ENCODE measurements around the gene KIRREL1.

The KIRREL1 gene

DNA sequence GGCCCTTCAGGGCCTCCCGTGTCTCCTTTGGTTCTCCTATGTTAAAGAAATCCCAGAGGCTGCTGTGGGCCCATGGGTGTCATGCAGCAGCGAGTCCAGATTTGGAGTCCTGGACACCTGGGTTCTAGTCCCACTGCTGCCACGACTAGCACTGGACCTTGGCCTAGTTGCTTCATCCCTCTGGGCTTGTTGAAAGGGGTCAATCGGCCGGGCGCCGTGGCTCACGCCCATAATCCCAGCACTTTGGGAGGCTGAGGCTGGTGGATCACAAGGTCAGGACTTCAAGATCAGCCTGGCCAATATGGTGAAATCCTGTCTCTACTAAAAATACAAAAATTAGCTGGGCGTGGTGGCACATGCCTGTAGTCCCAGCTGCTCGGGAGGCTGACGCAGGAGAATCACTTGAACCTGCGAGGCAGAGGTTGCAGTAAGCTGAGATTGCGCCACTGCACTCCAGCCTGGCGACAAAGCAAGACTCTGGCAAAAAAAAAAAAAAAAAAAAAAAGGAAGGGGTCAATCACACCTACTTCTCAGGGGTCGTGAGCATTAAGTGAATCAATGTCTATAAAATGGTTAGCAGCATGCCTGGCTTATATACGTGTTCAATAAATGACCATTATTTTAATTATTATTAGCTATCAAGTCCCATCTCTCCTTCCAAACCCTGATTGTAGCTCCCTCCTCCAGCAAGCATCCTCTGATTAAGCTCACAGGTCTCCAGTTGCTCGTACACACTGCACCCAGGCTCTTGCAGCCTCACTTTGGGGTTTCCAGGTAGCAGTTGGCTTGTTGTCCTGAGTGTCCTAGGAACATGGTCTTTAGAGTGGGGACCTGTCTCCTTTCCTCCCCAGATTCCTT, 43.8 kb downstream of the KIRREL1 start:
- DNase-seq = no peak

- DNase-seq = no peak
Measured at GRCh38 chr1:158037866-158038359, 44.5 kb downstream of the KIRREL1 start.

- no peak for DNase-seq
Measured at GRCh38 chr1:158038793-158039192, 45.3 kb downstream of the KIRREL1 start.

DNA sequence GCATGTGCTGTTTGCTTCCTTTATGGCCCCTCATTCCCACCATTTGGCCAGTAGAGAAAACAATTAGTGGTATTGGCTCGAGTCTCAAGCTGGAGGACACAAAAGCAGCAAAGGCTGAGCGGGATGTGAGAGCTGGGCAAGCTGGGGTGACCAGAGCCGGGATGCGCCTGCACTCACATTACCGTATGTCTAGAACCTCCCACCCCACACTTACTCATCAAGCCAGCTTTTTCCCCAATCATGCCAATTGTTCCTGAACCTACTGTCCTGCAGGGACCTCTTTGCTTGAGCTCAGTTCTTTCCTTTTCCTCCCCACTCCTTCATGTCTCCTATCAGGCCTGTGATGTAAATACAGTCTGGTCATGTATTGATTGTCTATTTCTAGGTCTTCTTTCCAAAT, 45.9 kb downstream of the KIRREL1 start:
- DNase-seq = no peak

DNA sequence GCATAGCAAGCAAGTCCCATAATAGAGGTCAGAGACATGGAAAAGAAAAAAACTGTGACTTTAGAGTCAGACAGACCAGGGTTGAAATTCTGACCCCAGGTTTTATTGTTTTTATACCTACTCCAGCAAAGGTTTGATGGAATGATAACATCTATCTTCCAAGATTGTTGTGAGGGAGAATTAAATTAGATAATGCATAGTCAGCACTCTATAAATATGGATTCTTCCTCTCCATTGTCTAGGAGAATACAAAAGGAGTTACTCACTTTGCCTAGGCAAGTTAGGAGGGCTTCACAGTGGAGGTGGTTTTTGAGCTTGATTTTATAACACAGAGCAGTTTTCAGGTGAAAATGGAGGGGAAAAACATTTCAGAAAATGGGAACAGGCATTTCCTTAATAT, 46.9 kb downstream of the KIRREL1 start:
- DNase-seq = no peak

DNA sequence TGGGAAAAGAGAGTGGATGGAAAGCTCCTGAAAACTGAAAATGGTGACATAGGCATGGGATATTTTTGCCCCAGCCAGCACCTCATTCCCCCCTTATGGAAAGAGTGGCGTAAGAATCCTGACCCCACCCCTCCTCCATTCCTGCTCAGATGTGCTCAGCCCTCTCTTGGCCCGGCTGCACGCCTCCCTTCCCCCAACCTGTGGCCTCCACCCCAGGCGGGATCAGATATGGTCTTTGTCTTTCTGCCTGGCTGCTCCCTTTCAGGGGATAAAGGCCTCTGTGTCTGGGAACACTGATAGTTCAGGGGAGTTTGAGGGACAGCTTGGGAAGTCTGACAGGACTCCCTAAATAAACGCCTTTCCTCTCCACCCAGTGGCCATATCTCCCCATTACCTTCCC, 49.8 kb downstream of the KIRREL1 start:
- no peak for DNase-seq

DNA sequence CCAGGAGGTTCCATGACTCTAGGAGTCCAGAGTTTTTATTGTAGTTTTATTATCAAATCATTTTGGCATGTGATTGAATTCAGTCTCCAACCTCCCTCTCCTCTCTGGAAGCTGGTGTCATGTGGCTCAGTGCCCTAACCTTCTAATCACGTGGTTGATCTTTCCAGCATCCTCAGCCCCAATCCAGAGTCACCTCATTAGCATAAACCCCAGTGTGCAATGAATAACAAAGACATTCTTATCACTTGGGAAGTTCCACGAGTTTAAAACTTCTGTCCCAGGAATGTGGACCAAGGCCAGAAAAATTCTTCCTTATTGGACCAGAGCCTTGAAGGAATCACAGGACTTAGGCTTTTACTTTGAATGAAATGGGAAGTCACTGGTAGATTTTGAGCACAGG, 52.2 kb downstream of the KIRREL1 start:
- DNase-seq = no peak

GRCh38 chr1:158046715-158047510, 53.5 kb downstream of the KIRREL1 start:
- DNase-seq = no peak

GRCh38 chr1:158048371-158049067, 55.1 kb downstream of the KIRREL1 start:
- DNase-seq = no peak

DNA sequence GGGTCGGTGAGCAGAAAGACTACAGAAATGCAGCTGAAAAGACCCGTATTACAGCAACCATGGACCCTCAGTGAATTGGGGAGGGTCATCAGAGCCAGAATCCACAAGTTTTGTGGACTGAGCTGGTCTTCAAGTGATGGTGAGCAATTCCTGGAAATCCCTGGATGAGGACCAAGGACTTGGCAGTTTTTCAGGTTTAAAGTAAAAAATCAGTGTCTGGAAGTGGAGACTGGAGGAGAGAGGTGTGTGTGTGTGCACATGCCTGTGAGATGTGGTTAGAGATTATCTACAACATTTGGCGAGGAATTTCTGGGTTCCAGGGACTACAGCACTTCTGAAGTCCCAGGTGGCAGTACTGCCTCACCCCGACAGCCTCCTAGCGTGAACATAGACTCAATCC, 56.4 kb downstream of the KIRREL1 start:
- no peak for DNase-seq

DNA sequence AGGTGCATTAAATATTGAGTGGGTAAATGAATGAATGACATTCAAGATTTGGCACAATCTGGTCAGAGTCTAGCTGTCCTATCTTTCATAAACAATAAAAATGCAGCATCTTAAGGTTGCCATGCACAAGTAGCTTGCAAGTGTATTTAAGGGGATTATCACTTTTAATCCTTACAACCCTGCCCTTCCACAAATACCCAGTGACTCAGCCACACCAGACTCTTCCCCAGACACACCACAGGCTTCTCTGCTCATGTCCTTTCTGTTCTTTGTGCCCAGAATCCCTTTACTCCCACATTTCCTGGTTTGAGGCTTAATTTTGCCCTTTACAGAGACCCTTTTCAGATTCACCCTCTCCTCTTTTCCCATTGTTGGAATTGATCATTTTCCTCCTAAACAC, 59.8 kb downstream of the KIRREL1 start:
- no peak for DNase-seq

DNA sequence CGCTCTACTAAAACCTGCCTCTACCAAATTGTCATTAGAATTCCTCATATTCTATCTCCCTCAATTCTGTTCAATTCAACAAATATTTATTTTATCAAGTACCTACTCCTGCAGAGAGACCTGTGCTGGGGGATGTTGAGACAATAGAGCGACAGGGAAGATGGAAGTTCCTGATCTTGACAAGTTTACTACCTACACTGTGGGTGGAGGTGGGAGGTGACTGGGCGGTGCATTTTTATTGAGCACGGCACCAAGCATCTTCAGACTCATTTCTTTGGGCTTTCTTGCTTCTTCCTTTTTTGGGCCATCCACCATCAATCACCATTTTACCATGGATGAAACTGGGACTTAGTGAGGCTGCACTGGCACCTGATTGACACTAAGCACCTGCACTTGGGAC, 61.3 kb downstream of the KIRREL1 start:
- no peak for DNase-seq

DNA sequence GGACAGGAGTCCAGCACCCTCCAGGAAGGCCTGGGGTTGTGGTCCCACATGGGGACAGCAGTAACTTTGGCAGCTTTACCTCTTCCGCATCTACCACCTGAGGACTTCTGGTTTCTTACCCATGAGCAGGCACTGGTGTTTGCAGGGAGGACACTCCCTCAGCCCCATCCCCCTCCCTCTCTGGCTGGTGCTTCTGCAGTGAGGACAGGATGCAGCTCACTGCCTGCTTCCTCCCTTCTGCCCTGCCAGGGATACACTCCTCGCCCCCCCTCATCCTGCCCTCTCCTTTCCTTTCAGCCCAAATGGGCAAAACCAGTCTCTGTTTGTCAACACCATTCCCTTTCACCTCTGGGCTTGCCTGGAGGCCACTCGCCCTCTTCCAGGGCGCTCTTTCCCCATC, 62.4 kb downstream of the KIRREL1 start:
- no peak for DNase-seq

DNA sequence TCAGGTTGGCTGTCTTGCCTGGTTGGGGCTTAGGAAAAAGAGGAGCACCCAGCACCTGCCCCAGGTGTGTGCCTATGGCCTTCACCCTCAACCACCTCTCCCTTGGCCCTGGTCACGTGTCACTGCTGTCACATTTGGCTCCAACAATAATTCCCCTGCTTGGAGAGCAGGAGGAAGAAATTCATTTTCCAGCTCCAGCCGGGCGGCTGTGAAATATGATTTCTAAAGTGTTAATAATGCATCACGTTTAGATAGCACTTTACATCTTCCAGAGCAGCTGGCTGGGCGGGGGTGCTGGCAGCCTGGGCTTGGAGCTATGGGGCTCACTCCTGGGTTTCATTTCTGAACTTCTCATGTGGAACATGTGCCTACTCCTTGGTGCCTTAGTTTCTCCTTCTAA, 63.1 kb downstream of the KIRREL1 start:
- no peak for DNase-seq

- DNase-seq = no peak
Measured at GRCh38 chr1:158058237-158058985, 65.0 kb downstream of the KIRREL1 start.

GRCh38 chr1:158059984-158060383, 66.5 kb downstream of the KIRREL1 start:
- no peak for DNase-seq

DNA sequence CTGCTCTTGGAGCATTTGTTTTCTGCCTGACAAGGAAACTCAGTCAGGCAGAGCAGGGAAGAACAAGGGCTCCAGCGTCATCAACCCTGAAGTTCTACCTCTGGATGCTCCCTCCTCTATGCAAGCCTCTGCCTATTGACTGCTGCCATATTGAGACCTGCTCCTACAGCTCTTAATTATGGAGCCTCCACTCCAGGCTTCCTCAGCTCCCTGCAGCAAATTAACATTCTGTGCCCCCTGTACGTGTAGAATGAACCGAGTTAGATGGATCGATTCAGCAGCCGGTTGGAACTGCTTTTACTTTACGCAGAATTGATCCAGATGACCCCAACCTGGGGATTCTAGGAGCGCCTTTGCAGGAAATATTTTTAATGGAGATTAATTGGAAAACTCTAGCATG, 68.7 kb downstream of the KIRREL1 start:
- no peak for DNase-seq

DNA sequence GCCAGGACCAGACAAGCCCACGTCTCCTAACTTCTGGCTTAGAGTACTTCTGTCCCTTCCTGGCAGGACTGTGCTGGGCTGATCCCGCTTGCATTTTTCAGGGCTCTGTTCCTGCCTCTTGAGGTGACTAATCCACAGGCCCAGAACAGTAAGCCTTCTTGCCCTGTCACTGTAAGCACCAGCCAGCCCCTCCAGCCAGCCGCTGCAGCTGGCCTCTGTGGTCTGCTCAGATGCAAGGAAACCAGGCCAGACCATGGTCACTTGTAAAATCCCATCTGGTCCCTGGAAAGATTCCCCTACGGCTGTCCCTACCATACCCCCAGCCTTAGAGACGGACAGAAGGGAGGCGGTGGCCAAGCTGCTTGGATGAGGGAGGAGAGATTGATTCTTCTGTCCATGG, 74.2 kb downstream of the KIRREL1 start:
- DNase-seq = no peak

- no peak for DNase-seq
Measured at GRCh38 chr1:158068918-158069317, 75.5 kb downstream of the KIRREL1 start.

DNA sequence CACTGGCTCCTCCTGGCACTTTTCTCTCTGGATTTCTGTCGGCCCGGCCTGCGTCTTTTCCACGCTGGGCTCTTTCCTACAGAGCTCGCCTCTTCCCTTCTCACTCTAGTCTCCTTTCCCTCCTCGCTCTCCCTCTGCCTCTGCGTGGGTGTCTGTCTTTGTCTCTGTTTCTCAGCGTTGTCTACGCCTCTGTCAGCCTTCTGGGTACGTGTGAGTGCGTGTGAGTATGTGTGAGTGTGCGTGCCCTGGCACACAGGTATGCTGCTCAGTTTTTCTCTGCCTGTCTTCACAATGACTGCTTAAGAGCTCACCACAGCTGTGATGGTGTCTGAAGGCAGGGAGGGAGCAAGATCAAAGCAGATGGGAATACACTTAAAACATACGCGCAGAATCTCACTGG, 77.7 kb downstream of the KIRREL1 start:
- no peak for DNase-seq

- no peak for DNase-seq
Measured at GRCh38 chr1:158075078-158075477, 81.6 kb downstream of the KIRREL1 start.

GRCh38 chr1:158076441-158076840, 83.0 kb downstream of the KIRREL1 start:
- DNase-seq = no peak
